Rectal smooth muscle tissue (tissue), 1 donor: ENCODE results near the gene HSPBAP1.
"Not testable (repeated sequence)": the region's sequence is repeated elsewhere in the genome, so short reads cannot be mapped to it uniquely, and the experiment has no call there.

Experiments used
- H3K27ac ChIP-seq: one replicate; pipeline ENCODE4 v1.7.0; 2013; ENCODE audit warnings: low read depth, low read length, inconsistent platforms
- H3K27me3 ChIP-seq: one replicate; pipeline ENCODE4 v1.7.0; 2013; ENCODE audit warnings: low read length; ENCODE audit not compliant: control insufficient read depth, insufficient read depth
- H3K36me3 ChIP-seq: one replicate; pipeline ENCODE4 v1.7.0; 2013; ENCODE audit warnings: low read length; ENCODE audit not compliant: control insufficient read depth, insufficient read depth
- H3K4me1 ChIP-seq: one replicate; pipeline ENCODE4 v1.7.0; 2013; ENCODE audit warnings: low read length; ENCODE audit not compliant: control insufficient read depth, insufficient read depth
- H3K4me3 ChIP-seq: one replicate; pipeline ENCODE4 v1.7.0; 2013; ENCODE audit warnings: low read length
- H3K9ac ChIP-seq: one replicate; pipeline ENCODE4 v1.7.0; 2013; ENCODE audit warnings: low read length

Gene HSPBAP1

GRCh38 chr3:122725106-122725505 is 68.5 kb downstream of the HSPBAP1 start:
- no peaks in the 10 kb centered on the region for H3K4me1 ChIP-seq
- H3K36me3 ChIP-seq = peaks cover 2% of the 10 kb centered on the region
- no peak overlapping the region for H3K9ac ChIP-seq
- no peak overlapping the region for H3K27ac ChIP-seq
- no peaks in the 10 kb centered on the region for H3K27me3 ChIP-seq
- H3K4me3 ChIP-seq = no peak overlapping the region

DNA sequence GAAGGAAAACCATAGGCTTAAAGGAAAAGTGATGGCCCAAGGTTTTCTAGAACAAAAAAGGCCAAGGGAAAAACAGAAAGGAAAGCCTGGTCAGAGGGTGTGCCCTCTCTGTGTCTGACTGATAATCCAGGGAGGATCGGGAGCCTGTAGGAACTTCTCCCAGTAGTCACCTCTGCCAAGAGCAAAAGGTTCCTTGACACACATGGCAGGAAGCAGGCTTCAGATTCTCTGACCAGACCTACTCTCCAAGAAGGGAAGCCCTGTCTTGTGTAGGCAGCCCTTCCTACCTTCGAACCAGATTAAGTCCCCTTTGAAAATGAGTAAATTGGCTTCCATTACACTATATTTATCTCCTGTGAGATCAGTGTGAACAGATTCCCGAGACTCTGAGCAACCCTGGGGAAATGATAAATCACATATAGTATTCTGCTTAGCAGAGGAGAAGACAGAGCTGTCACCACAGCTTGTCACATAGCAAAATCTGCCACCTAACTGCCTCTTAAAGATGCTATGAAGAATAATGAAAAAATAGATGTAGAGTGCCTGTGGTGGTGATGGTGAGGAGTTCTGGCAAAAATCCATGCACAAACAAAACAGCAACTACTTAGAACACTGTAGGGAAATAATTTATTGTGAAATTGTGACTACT is 74.2 kb downstream of the HSPBAP1 start:
- Histone ChIP-seq H3K27me3 (no peaks in the 10 kb centered on the region), H3K36me3 (peaks cover 30% of the 10 kb centered on the region), H3K27ac (no peak overlapping the region), H3K4me3 (no peak overlapping the region), H3K9ac (no peak overlapping the region), H3K4me1 (no peaks in the 10 kb centered on the region)

DNA sequence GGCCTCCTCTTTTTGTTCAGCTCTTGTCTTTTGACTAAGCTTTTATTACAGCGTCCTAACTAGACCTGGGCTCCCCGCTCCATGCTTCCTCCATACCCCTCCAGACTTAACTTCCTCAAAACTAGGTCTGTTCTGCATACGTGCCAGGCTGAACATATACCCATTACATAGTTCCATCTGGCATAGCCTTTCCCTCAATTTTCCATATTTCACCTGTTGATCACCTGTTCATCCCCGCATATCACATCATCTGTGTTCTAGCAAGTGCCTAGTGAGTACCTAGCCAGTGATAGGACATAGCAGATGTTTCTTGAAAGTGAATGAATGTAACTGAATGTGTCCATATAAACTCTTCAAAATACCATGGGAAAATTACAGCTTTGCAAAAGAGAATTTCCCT is 77.0 kb downstream of the HSPBAP1 start:
- Histone ChIP-seq H3K9ac (no peak overlapping the region), H3K27me3 (no peaks in the 10 kb centered on the region), H3K4me1 (no peaks in the 10 kb centered on the region), H3K27ac (no peak overlapping the region), H3K36me3 (peaks cover 34% of the 10 kb centered on the region), H3K4me3 (no peak overlapping the region)

DNA sequence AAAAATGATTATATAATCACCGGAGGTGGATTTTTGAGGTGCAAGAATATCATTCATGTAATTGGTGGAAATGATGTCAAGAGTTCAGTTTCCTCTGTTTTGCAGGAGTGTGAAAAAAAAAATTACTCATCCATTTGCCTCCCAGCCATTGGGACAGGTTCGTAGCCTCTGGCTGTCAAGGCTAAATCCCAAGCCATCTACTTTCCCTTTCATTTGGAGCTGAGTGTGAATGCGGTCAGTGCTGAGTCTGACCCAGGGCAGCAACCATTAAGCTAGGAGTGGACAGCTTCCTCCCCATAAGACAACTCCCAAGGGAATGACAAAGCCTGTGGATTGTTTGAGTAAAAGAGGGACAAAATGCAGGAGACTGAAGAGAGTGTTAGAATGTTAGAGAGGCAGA is 79.4 kb downstream of the HSPBAP1 start:
- Histone ChIP-seq H3K36me3 (peaks cover 26% of the 10 kb centered on the region), H3K4me1 (no peaks in the 10 kb centered on the region), H3K9ac (no peak overlapping the region), H3K4me3 (no peak overlapping the region), H3K27me3 (no peaks in the 10 kb centered on the region), H3K27ac (no peak overlapping the region)

GRCh38 chr3:122710616-122711251 is 82.9 kb downstream of the HSPBAP1 start:
- H3K36me3 ChIP-seq, H3K27me3 ChIP-seq, H3K27ac ChIP-seq, H3K4me1 ChIP-seq, H3K9ac ChIP-seq, H3K4me3 ChIP-seq: not testable (repeated sequence)

DNA sequence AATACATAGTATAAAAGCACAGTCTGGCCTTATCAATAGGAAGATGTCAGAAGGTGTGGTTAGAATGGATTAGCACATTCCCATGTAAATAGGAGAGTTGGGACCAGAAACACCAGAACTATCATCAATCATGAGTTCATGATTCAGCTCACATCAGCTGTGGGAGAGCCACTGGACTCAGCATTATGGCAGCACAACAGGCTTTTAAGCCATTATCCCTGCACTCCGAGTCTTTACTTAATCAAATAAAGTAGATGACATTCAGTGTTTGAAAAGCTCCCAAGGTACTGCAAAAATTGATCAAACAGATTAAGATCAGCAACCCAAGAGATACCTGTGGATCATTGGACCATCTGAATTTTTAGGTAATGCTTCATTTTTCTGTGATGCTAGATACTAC is 88.3 kb downstream of the HSPBAP1 start:
- no peak overlapping the region for H3K9ac ChIP-seq
- H3K36me3 ChIP-seq = peaks cover 4% of the 10 kb centered on the region
- H3K4me1 ChIP-seq = no peaks in the 10 kb centered on the region
- H3K4me3 ChIP-seq = no peak overlapping the region
- H3K27me3 ChIP-seq = no peaks in the 10 kb centered on the region
- no peak overlapping the region for H3K27ac ChIP-seq

GRCh38 chr3:122700193-122700592 is 93.4 kb downstream of the HSPBAP1 start:
- no peaks in the 10 kb centered on the region for H3K27me3 ChIP-seq
- peaks cover 2% of the 10 kb centered on the region for H3K36me3 ChIP-seq

DNA sequence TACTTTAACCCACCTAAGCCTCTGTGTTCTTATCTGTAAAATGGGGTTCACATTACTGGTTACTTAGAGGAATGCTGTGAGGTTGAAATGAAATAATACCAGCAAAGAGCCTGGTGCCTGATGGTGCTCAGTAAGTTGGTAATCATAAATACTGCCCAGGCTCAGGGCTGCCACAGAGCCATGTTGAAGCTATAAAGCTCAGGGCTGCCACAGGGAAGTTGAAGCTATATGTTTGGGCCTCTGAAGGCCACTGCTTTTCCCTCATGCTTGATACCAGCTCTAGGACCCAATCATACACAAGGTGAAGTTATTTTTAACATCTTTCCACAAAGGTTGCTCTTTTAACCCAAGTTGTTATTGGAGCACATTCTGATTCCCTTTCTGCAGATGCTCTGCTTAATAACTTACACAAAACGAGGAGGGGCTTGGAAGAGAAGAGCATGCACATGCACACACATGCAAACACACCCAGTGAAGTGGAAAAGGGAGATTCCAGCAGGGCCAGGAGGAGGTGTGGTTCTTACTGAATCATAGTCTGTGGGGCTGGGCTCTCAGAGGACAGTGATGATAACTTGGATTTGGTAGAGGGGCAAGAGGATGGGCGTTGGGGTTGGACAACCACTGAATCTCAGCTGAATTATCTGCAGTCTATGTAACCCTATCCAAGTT is 95.5 kb downstream of the HSPBAP1 start:
- no peaks in the 10 kb centered on the region for H3K4me1 ChIP-seq
- H3K27ac ChIP-seq = no peak overlapping the region
- H3K4me3 ChIP-seq = no peak overlapping the region
- no peak overlapping the region for H3K9ac ChIP-seq
- no peaks in the 10 kb centered on the region for H3K27me3 ChIP-seq
- H3K36me3 ChIP-seq = peaks cover 5% of the 10 kb centered on the region

More at GRCh38 chr3:122700193-122700592, 93.4 kb downstream of the HSPBAP1 start:
- H3K27ac ChIP-seq = no peak overlapping the region
- H3K9ac ChIP-seq = no peak overlapping the region
- no peak overlapping the region for H3K4me3 ChIP-seq
- H3K4me1 ChIP-seq = no peaks in the 10 kb centered on the region

GRCh38 chr3:122695927-122696561 is 97.6 kb downstream of the HSPBAP1 start:
- H3K4me1 ChIP-seq = no peaks in the 10 kb centered on the region
- no peak overlapping the region for H3K4me3 ChIP-seq
- no peak overlapping the region for H3K27ac ChIP-seq
- no peaks in the 10 kb centered on the region for H3K27me3 ChIP-seq
- no peak overlapping the region for H3K9ac ChIP-seq
- peaks cover 12% of the 10 kb centered on the region for H3K36me3 ChIP-seq

GRCh38 chr3:122694966-122695365 is 98.7 kb downstream of the HSPBAP1 start:
- Histone ChIP-seq H3K4me1 (no peaks in the 10 kb centered on the region), H3K4me3 (no peak overlapping the region), H3K9ac (no peak overlapping the region), H3K27ac (no peak overlapping the region), H3K27me3 (no peaks in the 10 kb centered on the region), H3K36me3 (peaks cover 12% of the 10 kb centered on the region)

- H3K36me3 ChIP-seq = peaks cover 12% of the 10 kb centered on the region
- H3K9ac ChIP-seq = no peak overlapping the region
- no peaks in the 10 kb centered on the region for H3K27me3 ChIP-seq
- H3K4me3 ChIP-seq = no peak overlapping the region
- no peaks in the 10 kb centered on the region for H3K4me1 ChIP-seq
- no peak overlapping the region for H3K27ac ChIP-seq
Observed at GRCh38 chr3:122692674-122693073, 101.0 kb downstream of the HSPBAP1 start.

DNA sequence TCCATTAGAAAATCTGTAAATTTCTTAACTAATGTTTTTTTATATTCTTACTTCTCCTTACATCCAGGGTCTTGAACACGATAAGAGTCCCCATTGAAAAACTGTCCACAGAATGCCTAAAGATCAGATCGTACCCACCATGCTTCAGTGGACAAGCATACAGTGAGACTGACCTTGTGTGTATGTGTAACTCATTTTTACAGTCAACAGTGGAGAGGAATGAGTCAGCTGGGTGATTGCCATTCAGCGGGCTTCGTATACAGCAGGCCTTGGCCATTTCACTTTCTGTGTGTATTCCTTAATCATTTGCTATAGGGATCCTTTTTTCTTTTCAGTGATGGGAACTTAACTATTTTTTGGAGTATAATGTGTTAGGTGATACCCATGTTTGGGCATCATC is 102.4 kb downstream of the HSPBAP1 start:
- Histone ChIP-seq H3K4me3 (no peak overlapping the region), H3K27ac (no peak overlapping the region), H3K27me3 (no peaks in the 10 kb centered on the region), H3K36me3 (peaks cover 12% of the 10 kb centered on the region), H3K4me1 (no peaks in the 10 kb centered on the region), H3K9ac (no peak overlapping the region)
